ENCODE results near the gene ERBIN.

- TF ChIP-seq CTCF (conservative IDR thresholded peaks at IDR 0.05 in 1 of 2, IDR thresholded peaks at IDR 0.05 in 1 of 2; ENCODE audit: low read depth in 1 of 2, low read length in 2 of 2): no peak
- TF ChIP-seq EZH2 (IDR thresholded peaks at IDR 0.05; ENCODE audit: low read length, missing control alignments): no peak
These were observed 191.9 kb downstream of the ERBIN start for GRCh38 chr5:66118304-66118703.

Data from fibroblast of lung (primary cell).